Breast epithelium (tissue), 3 donors: ENCODE results near the gene C16orf96.

Source experiments
- POLR2AphosphoS5 ChIP-seq, 3 donors: sonication (generic); formaldehyde crosslinking; IDR thresholded peaks; one replicate each; pipeline ENCODE4 v1.6.1; 2017; ENCODE audit warnings: antibody characterized with exemption in 3 of 3
- TF ChIP-seq, protein P1 (sequence below), 3 donors: fragments of 450-650 bp; IDR thresholded peaks; one replicate each; pipeline ENCODE4 v1.5.1; 2016 to 2017; ENCODE audit warnings: antibody characterized with exemption in 3 of 3, mild to moderate bottlenecking in 3 of 3, moderate library complexity in 3 of 3

DNA sequence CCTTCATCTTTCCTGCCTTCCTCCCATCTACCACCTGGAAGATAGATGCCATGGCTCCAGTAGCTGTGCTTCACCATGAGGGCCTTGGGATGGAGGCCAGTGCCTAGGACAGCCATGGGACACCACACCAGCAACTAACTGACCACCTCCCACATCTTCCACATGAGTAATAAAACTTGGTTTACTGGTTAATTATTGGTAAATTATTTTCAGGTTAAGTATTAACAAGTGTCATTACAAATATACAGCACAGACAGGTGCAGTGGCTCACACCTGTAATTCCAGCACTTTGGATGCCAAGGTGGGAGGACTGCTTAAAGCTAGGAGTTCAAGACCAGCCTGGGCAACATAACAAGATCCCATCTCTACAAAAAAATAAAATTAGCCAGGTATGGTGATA is 31.6 kb upstream of the C16orf96 start:
- no peak for TF ChIP-seq POLR2AphosphoS5 (IDR thresholded peaks at IDR 0.05)
- TF ChIP-seq, protein P1, sequence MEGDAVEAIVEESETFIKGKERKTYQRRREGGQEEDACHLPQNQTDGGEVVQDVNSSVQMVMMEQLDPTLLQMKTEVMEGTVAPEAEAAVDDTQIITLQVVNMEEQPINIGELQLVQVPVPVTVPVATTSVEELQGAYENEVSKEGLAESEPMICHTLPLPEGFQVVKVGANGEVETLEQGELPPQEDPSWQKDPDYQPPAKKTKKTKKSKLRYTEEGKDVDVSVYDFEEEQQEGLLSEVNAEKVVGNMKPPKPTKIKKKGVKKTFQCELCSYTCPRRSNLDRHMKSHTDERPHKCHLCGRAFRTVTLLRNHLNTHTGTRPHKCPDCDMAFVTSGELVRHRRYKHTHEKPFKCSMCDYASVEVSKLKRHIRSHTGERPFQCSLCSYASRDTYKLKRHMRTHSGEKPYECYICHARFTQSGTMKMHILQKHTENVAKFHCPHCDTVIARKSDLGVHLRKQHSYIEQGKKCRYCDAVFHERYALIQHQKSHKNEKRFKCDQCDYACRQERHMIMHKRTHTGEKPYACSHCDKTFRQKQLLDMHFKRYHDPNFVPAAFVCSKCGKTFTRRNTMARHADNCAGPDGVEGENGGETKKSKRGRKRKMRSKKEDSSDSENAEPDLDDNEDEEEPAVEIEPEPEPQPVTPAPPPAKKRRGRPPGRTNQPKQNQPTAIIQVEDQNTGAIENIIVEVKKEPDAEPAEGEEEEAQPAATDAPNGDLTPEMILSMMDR (IDR thresholded peaks at IDR 0.05), result no peak
